ENCODE results near the gene EGR4.

Gene EGR4

GRCh38 chr2:73283545-73284295, 9.6 kb downstream of the EGR4 start:
- TF ChIP-seq YY1 (IDR thresholded peaks at IDR 0.05; ENCODE audit: insufficient read depth, insufficient read length) (no peak), SUZ12 (IDR thresholded peaks at IDR 0.05; ENCODE audit: extremely low read depth, insufficient read depth, insufficient read length) (no peak), ZNF274 (IDR thresholded peaks at IDR 0.05; ENCODE audit: low read depth, low read length) (no peak)
- H3K4me1 ChIP-seq (ENCODE audit: insufficient read depth, insufficient read length) = peaks cover 5% of the 10 kb centered on the region
- no peaks in the 10 kb centered on the region for H3K9me3 ChIP-seq (ENCODE audit: insufficient read depth, low read length)
- H3K27me3 ChIP-seq (ENCODE audit: insufficient read depth, insufficient read length) = peaks cover 50% of the 10 kb centered on the region
- H3K9ac ChIP-seq (ENCODE audit: insufficient read length, low read depth) = peak overlapping the region; percentile 74
- H3K36me3 ChIP-seq (ENCODE audit: insufficient read depth, insufficient read length, low read length) = no peaks in the 10 kb centered on the region
- H3K4me3 ChIP-seq (ENCODE audit: insufficient read length, low read depth) = peak overlapping the region; percentile 57
- DNase-seq (ENCODE audit: low read depth, low spot score) = no peak

- Histone ChIP-seq H3K27me3 (ENCODE audit: insufficient read depth, insufficient read length) (peaks cover 43% of the 10 kb centered on the region), H3K4me1 (ENCODE audit: insufficient read depth, insufficient read length) (peaks cover 5% of the 10 kb centered on the region), H3K9me3 (ENCODE audit: insufficient read depth, low read length) (no peaks in the 10 kb centered on the region), H3K4me3 (ENCODE audit: insufficient read length, low read depth) (peak overlapping the region; percentile 57), H3K36me3 (ENCODE audit: insufficient read depth, insufficient read length, low read length) (no peaks in the 10 kb centered on the region), H3K9ac (ENCODE audit: insufficient read length, low read depth) (peak overlapping the region; percentile 64)
- TF ChIP-seq YY1 (IDR thresholded peaks at IDR 0.05; ENCODE audit: insufficient read depth, insufficient read length) = no peak
- no peak for DNase-seq (ENCODE audit: low read depth, low spot score)
Measured at GRCh38 chr2:73282924-73283544, 10.3 kb downstream of the EGR4 start.

GRCh38 chr2:73281244-73281643, 12.1 kb downstream of the EGR4 start:
- H3K27me3 ChIP-seq (ENCODE audit: insufficient read depth, insufficient read length) = peaks cover 25% of the 10 kb centered on the region
- H3K9me3 ChIP-seq (ENCODE audit: insufficient read depth, low read length) = no peaks in the 10 kb centered on the region
- H3K4me3 ChIP-seq (ENCODE audit: insufficient read length, low read depth) = no peak overlapping the region
- no peak for DNase-seq (ENCODE audit: low read depth, low spot score)
- H3K4me1 ChIP-seq (ENCODE audit: insufficient read depth, insufficient read length) = peaks cover 5% of the 10 kb centered on the region
- H3K36me3 ChIP-seq (ENCODE audit: insufficient read depth, insufficient read length, low read length) = no peaks in the 10 kb centered on the region
- H3K9ac ChIP-seq (ENCODE audit: insufficient read length, low read depth) = no peak overlapping the region
- TF ChIP-seq ZNF274 (IDR thresholded peaks at IDR 0.05; ENCODE audit: low read depth, low read length) (no peak), YY1 (IDR thresholded peaks at IDR 0.05; ENCODE audit: insufficient read depth, insufficient read length) (no peak), SUZ12 (IDR thresholded peaks at IDR 0.05; ENCODE audit: extremely low read depth, insufficient read depth, insufficient read length) (no peak)

- Histone ChIP-seq H3K27me3 (ENCODE audit: insufficient read depth, insufficient read length) (peaks cover 12% of the 10 kb centered on the region), H3K4me3 (ENCODE audit: insufficient read length, low read depth) (no peak overlapping the region), H3K9me3 (ENCODE audit: insufficient read depth, low read length) (no peaks in the 10 kb centered on the region), H3K9ac (ENCODE audit: insufficient read length, low read depth) (no peak overlapping the region), H3K36me3 (ENCODE audit: insufficient read depth, insufficient read length, low read length) (no peaks in the 10 kb centered on the region), H3K4me1 (ENCODE audit: insufficient read depth, insufficient read length) (no peaks in the 10 kb centered on the region)
- no peak for DNase-seq (ENCODE audit: low read depth, low spot score)
- TF ChIP-seq YY1 (IDR thresholded peaks at IDR 0.05; ENCODE audit: insufficient read depth, insufficient read length) (no peak), SUZ12 (IDR thresholded peaks at IDR 0.05; ENCODE audit: extremely low read depth, insufficient read depth, insufficient read length) (no peak), ZNF274 (IDR thresholded peaks at IDR 0.05; ENCODE audit: low read depth, low read length) (no peak)
Measured at GRCh38 chr2:73279852-73280251, 13.5 kb downstream of the EGR4 start.

- Histone ChIP-seq H3K9ac (ENCODE audit: insufficient read length, low read depth) (no peak overlapping the region), H3K4me3 (ENCODE audit: insufficient read length, low read depth) (no peak overlapping the region), H3K27me3 (ENCODE audit: insufficient read depth, insufficient read length) (peaks cover 39% of the 10 kb centered on the region), H3K9me3 (ENCODE audit: insufficient read depth, low read length) (no peaks in the 10 kb centered on the region), H3K4me1 (ENCODE audit: insufficient read depth, insufficient read length) (peaks cover 5% of the 10 kb centered on the region), H3K36me3 (ENCODE audit: insufficient read depth, insufficient read length, low read length) (no peaks in the 10 kb centered on the region)
- no peak for DNase-seq (ENCODE audit: low read depth, low spot score)
- TF ChIP-seq YY1 (IDR thresholded peaks at IDR 0.05; ENCODE audit: insufficient read depth, insufficient read length) (no peak), SUZ12 (IDR thresholded peaks at IDR 0.05; ENCODE audit: extremely low read depth, insufficient read depth, insufficient read length) (no peak), ZNF274 (IDR thresholded peaks at IDR 0.05; ENCODE audit: low read depth, low read length) (no peak)
Measured at GRCh38 chr2:73272270-73272669, 21.1 kb downstream of the EGR4 start.

- no peaks in the 10 kb centered on the region for H3K36me3 ChIP-seq (ENCODE audit: insufficient read depth, insufficient read length, low read length)
Measured at GRCh38 chr2:73269686-73270465, 23.5 kb downstream of the EGR4 start.

More at GRCh38 chr2:73269686-73270465, 23.5 kb downstream of the EGR4 start:
- Histone ChIP-seq H3K4me1 (ENCODE audit: insufficient read depth, insufficient read length) (peaks cover 5% of the 10 kb centered on the region), H3K9me3 (ENCODE audit: insufficient read depth, low read length) (no peaks in the 10 kb centered on the region), H3K27me3 (ENCODE audit: insufficient read depth, insufficient read length) (peaks cover 47% of the 10 kb centered on the region), H3K9ac (ENCODE audit: insufficient read length, low read depth) (peak overlapping the region; percentile 51), H3K4me3 (ENCODE audit: insufficient read length, low read depth) (peak overlapping the region; percentile 32)
- DNase-seq (ENCODE audit: low read depth, low spot score) = no peak
- TF ChIP-seq YY1 (IDR thresholded peaks at IDR 0.05; ENCODE audit: insufficient read depth, insufficient read length) = no peak
- no peak for TF ChIP-seq ZNF274 (IDR thresholded peaks at IDR 0.05; ENCODE audit: low read depth, low read length)

All from NT2/D1 (cell line).